ENCODE data around the gene SOHLH1.

DNA sequence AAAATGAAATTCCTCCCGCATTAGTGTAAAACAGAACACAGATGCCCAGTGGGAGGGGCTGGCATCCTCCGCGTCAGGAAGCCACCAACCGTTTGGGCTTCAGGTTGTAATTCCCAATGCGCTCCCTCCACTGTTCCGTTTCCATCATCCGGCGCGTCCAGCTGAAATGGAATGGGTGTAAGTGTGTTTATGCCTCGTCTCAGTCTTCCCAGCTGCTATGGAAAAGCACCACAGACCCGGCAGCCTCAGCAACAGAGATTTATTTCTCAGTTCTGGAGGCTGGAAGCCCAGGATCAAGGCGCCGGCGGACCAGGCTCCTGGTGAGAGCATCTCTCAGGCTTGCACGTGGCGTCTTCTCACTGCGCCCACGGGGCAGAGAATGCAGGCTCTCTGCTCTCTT, 23.1 kb upstream of the SOHLH1 start:
- TF ChIP-seq, protein P1, sequence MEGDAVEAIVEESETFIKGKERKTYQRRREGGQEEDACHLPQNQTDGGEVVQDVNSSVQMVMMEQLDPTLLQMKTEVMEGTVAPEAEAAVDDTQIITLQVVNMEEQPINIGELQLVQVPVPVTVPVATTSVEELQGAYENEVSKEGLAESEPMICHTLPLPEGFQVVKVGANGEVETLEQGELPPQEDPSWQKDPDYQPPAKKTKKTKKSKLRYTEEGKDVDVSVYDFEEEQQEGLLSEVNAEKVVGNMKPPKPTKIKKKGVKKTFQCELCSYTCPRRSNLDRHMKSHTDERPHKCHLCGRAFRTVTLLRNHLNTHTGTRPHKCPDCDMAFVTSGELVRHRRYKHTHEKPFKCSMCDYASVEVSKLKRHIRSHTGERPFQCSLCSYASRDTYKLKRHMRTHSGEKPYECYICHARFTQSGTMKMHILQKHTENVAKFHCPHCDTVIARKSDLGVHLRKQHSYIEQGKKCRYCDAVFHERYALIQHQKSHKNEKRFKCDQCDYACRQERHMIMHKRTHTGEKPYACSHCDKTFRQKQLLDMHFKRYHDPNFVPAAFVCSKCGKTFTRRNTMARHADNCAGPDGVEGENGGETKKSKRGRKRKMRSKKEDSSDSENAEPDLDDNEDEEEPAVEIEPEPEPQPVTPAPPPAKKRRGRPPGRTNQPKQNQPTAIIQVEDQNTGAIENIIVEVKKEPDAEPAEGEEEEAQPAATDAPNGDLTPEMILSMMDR (IDR thresholded peaks at IDR 0.05), result no peak
- no peak for TF ChIP-seq POLR2A (IDR thresholded peaks at IDR 0.05)
